Nephron (organoid): ENCODE measurements around the gene CAPN12.

Experiments
- H3K27ac Mint-ChIP-seq, 3 experiments: 2 replicates each; pipeline ENCODE4 v1.8.0; 2020; ENCODE audit warnings: mixed read lengths in 3 of 3, mild to moderate bottlenecking in 2 of 3, moderate library complexity in 1 of 3
- H3K27me3 Mint-ChIP-seq: 2 replicates; pipeline ENCODE4 v1.8.0; 2021; ENCODE audit warnings: low read depth, mild to moderate bottlenecking, moderate library complexity, mixed read lengths
- H3K36me3 Mint-ChIP-seq: 2 replicates; pipeline ENCODE4 v1.8.0; 2020; ENCODE audit warnings: low read depth, mixed read lengths
- H3K4me1 Mint-ChIP-seq: 2 replicates; pipeline ENCODE4 v1.8.0; 2020; ENCODE audit warnings: mixed read lengths
- H3K4me3 Mint-ChIP-seq, 3 experiments: 2 replicates each; pipeline ENCODE4 v1.8.0; 2020; ENCODE audit warnings: mild to moderate bottlenecking in 3 of 3, mixed read lengths in 3 of 3, moderate library complexity in 2 of 3
- H3K9me3 Mint-ChIP-seq: 2 replicates; pipeline ENCODE4 v1.8.0; 2020; ENCODE audit warnings: mixed read lengths
- CTCF ChIP-seq, 3 experiments: fragments of 200-600 bp; sonication (generic); IDR thresholded peaks; one replicate each; pipeline ENCODE4 v1.5.0; 2021; ENCODE audit warnings: antibody characterized with exemption in 3 of 3; ENCODE audit not compliant: unreplicated experiment in 3 of 3

Gene CAPN12

DNA sequence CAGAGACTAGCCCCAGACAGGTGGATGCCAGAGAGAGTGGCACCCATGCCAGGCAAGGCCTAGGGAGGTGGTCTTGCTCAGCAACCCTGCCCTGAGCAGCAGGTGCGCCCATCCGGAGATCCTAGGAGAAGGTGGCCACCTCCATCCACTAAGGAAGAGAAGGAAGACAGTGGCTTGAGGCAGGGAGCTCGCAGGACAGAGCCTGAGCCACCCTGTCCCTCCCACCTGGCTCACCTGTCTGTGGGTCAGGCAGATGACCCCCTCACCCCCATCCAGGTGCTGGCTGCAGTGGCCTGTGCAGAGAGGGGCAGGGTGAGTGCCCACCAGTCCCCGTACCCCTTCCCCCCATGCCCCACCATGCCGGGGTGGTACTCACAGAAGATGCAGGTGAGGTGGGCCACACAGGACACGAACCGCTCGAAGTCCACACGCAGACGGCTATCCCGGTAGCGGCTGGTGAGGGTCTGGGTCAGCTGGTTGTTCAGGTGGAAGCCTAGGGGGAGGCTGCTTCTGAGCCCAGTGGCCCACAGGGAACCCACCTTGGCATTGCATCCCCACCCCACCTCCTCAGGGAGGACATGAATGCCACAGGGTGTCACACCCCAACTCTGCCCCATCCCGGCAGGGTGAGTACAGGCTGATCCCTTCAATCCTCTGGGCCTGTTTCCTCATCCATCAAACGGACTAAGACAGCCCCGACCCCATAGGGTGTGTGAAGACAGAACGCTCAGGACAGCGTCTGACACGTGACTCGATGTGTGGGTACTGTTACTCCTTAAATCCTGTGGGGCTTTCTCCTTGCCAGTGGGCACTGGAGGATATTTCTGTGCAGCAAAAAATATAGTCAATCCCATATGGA, 13.3 kb downstream of the CAPN12 start:
- H3K4me3 Mint-ChIP-seq = no peak overlapping the region
- peaks cover 10% of the 10 kb centered on the region for H3K27me3 Mint-ChIP-seq
- H3K27ac Mint-ChIP-seq = peak overlapping the region in 2 of 3 experiments; percentile 42 to 57
- TF ChIP-seq CTCF (IDR thresholded peaks at IDR 0.05; ENCODE audit: unreplicated experiment in 3 of 3) = no peak
- H3K9me3 Mint-ChIP-seq = no peaks in the 10 kb centered on the region
- H3K36me3 Mint-ChIP-seq = peaks cover 41% of the 10 kb centered on the region
- H3K4me1 Mint-ChIP-seq = peaks cover 5% of the 10 kb centered on the region

- H3K27me3 Mint-ChIP-seq = peaks cover 10% of the 10 kb centered on the region
- H3K36me3 Mint-ChIP-seq = peaks cover 41% of the 10 kb centered on the region
- H3K4me1 Mint-ChIP-seq = peaks cover 5% of the 10 kb centered on the region
- H3K4me3 Mint-ChIP-seq = no peak overlapping the region
- TF ChIP-seq CTCF (IDR thresholded peaks at IDR 0.05; ENCODE audit: unreplicated experiment in 3 of 3) = no peak
- no peaks in the 10 kb centered on the region for H3K9me3 Mint-ChIP-seq
- peak overlapping the region in 1 of 3 experiments; percentile 57 for H3K27ac Mint-ChIP-seq
Observed at GRCh38 chr19:38730470-38730730, 13.9 kb downstream of the CAPN12 start.

- Mint-ChIP-seq H3K9me3 (no peaks in the 10 kb centered on the region), H3K27me3 (peaks cover 6% of the 10 kb centered on the region), H3K4me3 (peak overlapping the region in 1 of 3 experiments; percentile 19), H3K4me1 (peaks cover 1% of the 10 kb centered on the region), H3K27ac (peak overlapping the region; percentile 44 to 85 (median 53)), H3K36me3 (peaks cover 46% of the 10 kb centered on the region)
- TF ChIP-seq CTCF (IDR thresholded peaks at IDR 0.05; ENCODE audit: unreplicated experiment in 3 of 3) = peak; percentile 70 to 80 (median 74)
Observed at GRCh38 chr19:38729653-38730469, 14.4 kb downstream of the CAPN12 start.

DNA sequence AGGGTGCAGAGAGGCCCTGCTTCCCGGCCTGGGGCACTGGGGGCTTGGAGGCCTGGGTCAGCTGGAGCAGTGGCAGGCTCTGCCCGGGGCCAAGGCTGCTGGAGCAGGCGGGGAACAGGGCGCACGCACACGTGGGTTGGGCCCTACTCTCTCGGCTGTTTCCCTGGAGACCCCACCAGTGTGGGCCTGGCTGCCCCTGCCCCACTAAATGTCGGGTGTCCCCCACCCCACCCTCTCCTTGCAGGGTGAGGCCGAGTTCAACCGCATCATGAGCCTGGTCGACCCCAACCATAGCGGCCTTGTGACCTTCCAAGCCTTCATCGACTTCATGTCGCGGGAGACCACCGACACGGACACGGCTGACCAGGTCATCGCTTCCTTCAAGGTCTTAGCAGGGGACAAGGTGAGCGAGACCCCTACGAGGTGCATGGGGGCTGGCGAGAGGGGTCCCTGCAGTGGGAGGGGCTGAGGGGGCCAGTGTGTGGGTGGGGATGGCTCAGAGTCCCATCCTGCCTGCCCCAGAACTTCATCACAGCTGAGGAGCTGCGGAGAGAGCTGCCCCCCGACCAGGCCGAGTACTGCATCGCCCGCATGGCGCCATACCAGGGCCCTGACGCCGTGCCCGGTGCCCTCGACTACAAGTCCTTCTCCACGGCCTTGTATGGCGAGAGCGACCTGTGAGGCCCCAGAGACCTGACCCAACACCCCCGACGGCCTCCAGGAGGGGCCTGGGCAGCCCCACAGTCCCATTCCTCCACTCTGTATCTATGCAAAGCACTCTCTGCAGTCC, 15.3 kb downstream of the CAPN12 start:
- H3K9me3 Mint-ChIP-seq = no peaks in the 10 kb centered on the region
- no peak for TF ChIP-seq CTCF (IDR thresholded peaks at IDR 0.05; ENCODE audit: unreplicated experiment in 3 of 3)

GRCh38 chr19:38727868-38728660, 16.2 kb downstream of the CAPN12 start:
- no peak for TF ChIP-seq CTCF (IDR thresholded peaks at IDR 0.05; ENCODE audit: unreplicated experiment in 3 of 3)
- H3K27ac Mint-ChIP-seq = peak overlapping the region; percentile 27 to 74 (median 45)
- H3K4me3 Mint-ChIP-seq = peak overlapping the region in 1 of 3 experiments; percentile 57
- H3K27me3 Mint-ChIP-seq = no peaks in the 10 kb centered on the region
- H3K4me1 Mint-ChIP-seq = no peaks in the 10 kb centered on the region
- peaks cover 52% of the 10 kb centered on the region for H3K36me3 Mint-ChIP-seq
- H3K9me3 Mint-ChIP-seq = no peaks in the 10 kb centered on the region

More for the DNA sequence above, 15.3 kb downstream of the CAPN12 start:
- peak overlapping the region in 2 of 3 experiments; percentile 45 to 53 for H3K27ac Mint-ChIP-seq
- H3K4me3 Mint-ChIP-seq = peak overlapping the region in 1 of 3 experiments; percentile 23
- peaks cover 48% of the 10 kb centered on the region for H3K36me3 Mint-ChIP-seq
- no peaks in the 10 kb centered on the region for H3K4me1 Mint-ChIP-seq
- H3K27me3 Mint-ChIP-seq = no peaks in the 10 kb centered on the region
